K562 (cell line): ENCODE results near the gene CKAP5. TPM values are rescaled to one million over a fixed set of nuclear protein-coding genes. Genes with fewer than 3 reads are reported as not detected.

Source experiments
- ARID3A ChIP-seq: IDR thresholded peaks from 2 replicates; pipeline ENCODE4 v1.6.1; 2012; ENCODE audit warnings: low read depth, low read length, improper control_type of control experiment, borderline replicate concordance
- BRD4 ChIP-seq: fragments of 200-600 bp; sonication (generic); IDR thresholded peaks from 2 replicates; pipeline ENCODE4 v1.6.1; 2017; ENCODE audit warnings: inconsistent platforms
- CHD7 ChIP-seq: fragments of 200-600 bp; sonication (generic); IDR thresholded peaks from one replicate; pipeline ENCODE4 v1.6.1; 2012; ENCODE audit warnings: mild to moderate bottlenecking, low read depth, low read length, inconsistent platforms
- TEAD1 ChIP-seq, 2 experiments: fragments of 450-650 bp in 1 of 2; sonication (generic) in 1 of 2; formaldehyde crosslinking; IDR thresholded peaks; 2 replicates each; pipeline versions ENCODE4 v1.4.0 to v1.8.0; 2020 to 2022; ENCODE audit warnings: mild to moderate bottlenecking in 2 of 2, missing genetic modification reagents in 1 of 2
- ZNF740 ChIP-seq, 3 experiments: fragments of 200-800 bp in 1 of 3; sonication (Bioruptor generic) in 1 of 3; sonication (generic) in 1 of 3; formaldehyde crosslinking in 1 of 3; IDR thresholded peaks; 2 replicates each; pipeline versions ENCODE4 v1.6.1 to v1.8.0; 2016 to 2022; ENCODE audit warnings: mild to moderate bottlenecking in 2 of 3, missing compliant biosample characterization in 2 of 3, missing genetic modification characterization in 2 of 3, missing genetic modification reagents in 1 of 3
- polyA plus RNA-seq, 8 experiments: library from polyadenylated mRNA; depleted of rRNA in 4 of 8; stranded (reverse) in 5 of 8; unstranded in 3 of 8; fragments of >200 nt; fragmentation: Nextera tagmentation in 2 of 8; fragmentation: Illumina TruSeq in 1 of 8; extraction: Ambion mirVana in 2 of 8; extraction: Trizol in 1 of 8; gene quantifications; 2 replicates each; pipeline versions ENCODE4 v1.2.1 to v1.2.3, GENCODE V29; 2011 to 2014; ENCODE audit warnings: inconsistent platforms in 1 of 8, missing spikeins in 1 of 8
- total RNA-seq, 7 experiments: library from RNA; depleted of rRNA in 6 of 7; stranded (reverse); fragments of >200 nt in 6 of 7; fragmentation: Illumina TruSeq in 2 of 7; extraction: Trizol in 2 of 7; gene quantifications; 2 replicates each; pipeline versions ENCODE4 v1.2.1 to v1.2.3, GENCODE V29; 2011 to 2021; ENCODE audit warnings: low replicate concordance in 1 of 7

The CKAP5 gene
- total and polyA plus RNA-seq, 9 of the 15 experiments (the other 6 are each of a cell fraction or from before 2014, with no cell fraction given), result 60.1 to 239 (median 139) TPM

- TF ChIP-seq CHD7 (no peak), TEAD1 (CRISPR knock-in tag; IDR thresholded peaks at IDR 0.05) (no peak), BRD4 (no peak), ARID3A (no peak), ZNF740 (CRISPR knock-in tag; IDR thresholded peaks at IDR 0.05) (peak; percentile 57; the same call in 1 of the 2 replicates), ZNF740 (tag; IDR thresholded peaks at IDR 0.05) (no peak)
Measured at GRCh38 chr11:46726206-46726862, 119.7 kb downstream of the CKAP5 start (continued).
